Measurements from ENCODE around the gene MCTP2. TPM values are rescaled to one million over a fixed set of nuclear protein-coding genes. Genes with fewer than 3 reads are reported as not detected.

MCTP2 gene
- 22.3 TPM for polyA plus RNA-seq (ENCODE audit: insufficient read length)
- long read RNA-seq, donor 1, result 0 reads
- long read RNA-seq, donor 2, result 0 reads
- long read RNA-seq, donor 3, result 0 reads
- long read RNA-seq, donor 4, result 0 reads
- long read RNA-seq, donor 5, result 0 reads
- long read RNA-seq, donor 6, result 0 reads
- long read RNA-seq, donor 7, result 0 reads
- long read RNA-seq, donor 8, partial matches to known transcripts, result 0 of 1 reads
- long read RNA-seq, donor 8, other reads (novel, unspliced or antisense), result 0 of 1 reads

- peak; percentile 63 for DNase-seq
These were observed at the start of gene MCTP2 for GRCh38 chr15:94230883-94231722. TSS of gene MCTP2 (plus strand) at chr15:94231561. CDS start at chr15:94298266, 66,705 bp downstream.

- DNase-seq, result no peak
These were observed 48.5 kb upstream of the MCTP2 start for GRCh38 chr15:94182883-94183282.

GRCh38 chr15:94185547-94186236 is 45.7 kb upstream of the MCTP2 start:
- DNase-seq, result peak; percentile 11

- DNase-seq, result no peak
These were observed 44.5 kb upstream of the MCTP2 start for GRCh38 chr15:94186770-94187331.

GRCh38 chr15:94193906-94194305 is 37.5 kb upstream of the MCTP2 start:
- no peak for DNase-seq

- no peak for DNase-seq
These were observed 34.8 kb upstream of the MCTP2 start for GRCh38 chr15:94196531-94196930.

GRCh38 chr15:94198633-94199032 is 32.7 kb upstream of the MCTP2 start:
- DNase-seq, result no peak

GRCh38 chr15:94199725-94200124 is 31.6 kb upstream of the MCTP2 start:
- DNase-seq, result no peak

GRCh38 chr15:94203306-94203705 is 28.1 kb upstream of the MCTP2 start:
- DNase-seq, result no peak

GRCh38 chr15:94205366-94205765 is 26.0 kb upstream of the MCTP2 start:
- DNase-seq, result no peak

GRCh38 chr15:94206463-94207167 is 24.7 kb upstream of the MCTP2 start:
- no peak for DNase-seq

GRCh38 chr15:94212291-94212690 is 19.1 kb upstream of the MCTP2 start:
- DNase-seq, result no peak

GRCh38 chr15:94225616-94226015 is 5.7 kb upstream of the MCTP2 start:
- no peak for DNase-seq

GRCh38 chr15:94228611-94229010 is 2.8 kb upstream of the MCTP2 start:
- DNase-seq, result no peak

- no peak for DNase-seq
These were observed 1.6 kb upstream of the MCTP2 start for GRCh38 chr15:94229591-94230369.

- peak; percentile 8 for DNase-seq
These were observed 904 bp upstream of the MCTP2 start for GRCh38 chr15:94230431-94230882.

- DNase-seq, result peak; percentile 18
These were observed 535 bp downstream of the MCTP2 start for GRCh38 chr15:94231723-94232468.

GRCh38 chr15:94233441-94233840 is 2.1 kb downstream of the MCTP2 start:
- DNase-seq, result no peak

- DNase-seq, result no peak
These were observed 2.9 kb downstream of the MCTP2 start for GRCh38 chr15:94234300-94234699.

- no peak for DNase-seq
These were observed 3.7 kb downstream of the MCTP2 start for GRCh38 chr15:94235041-94235440.
